ENCODE measurements around the gene GATA5.
A peak's percentile ranks its signal among the peaks of the same experiment; 100 is the strongest.

Gene GATA5

DNA sequence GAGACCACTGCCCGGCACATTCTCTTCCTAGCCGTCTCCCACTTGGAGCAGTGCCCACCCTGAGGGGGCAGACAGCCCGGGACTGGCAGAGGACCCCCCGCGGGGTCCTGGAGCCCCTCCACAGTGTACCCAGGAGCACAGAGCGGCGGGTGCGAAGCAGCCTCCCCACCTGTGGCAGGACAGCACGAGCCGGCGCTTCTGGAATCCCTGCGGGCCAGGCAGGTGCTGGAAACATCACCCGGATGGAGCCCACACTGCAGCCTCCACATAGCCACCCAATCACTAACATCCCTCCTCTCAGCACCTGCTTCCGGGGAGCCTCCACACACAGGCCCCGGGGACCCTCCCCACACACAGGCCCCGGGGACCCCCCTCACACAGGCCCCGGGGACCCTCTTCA lies 18.7 kb downstream of the GATA5 start:
- H3K27ac ChIP-seq (ENCODE audit: extremely low read depth, low read depth, low read length) = no peak overlapping the region
- no peaks in the 10 kb centered on the region for H3K36me3 ChIP-seq (ENCODE audit: control insufficient read depth in 2 of 2, insufficient read depth in 1 of 2, low read length in 2 of 2)
- POLR2A ChIA-PET = no interaction called here
- no peaks in the 10 kb centered on the region for H3K9me3 ChIP-seq (ENCODE audit: control insufficient read depth, insufficient read depth, low read depth, low read length)
- 0 out of 2 replicates have a peak, but pooled peaks have one; percentile 27 for TF ChIP-seq SCRT2 (tag by site-specific recombination; IDR thresholded peaks at IDR 0.05)
- TF ChIP-seq RBAK (tag by site-specific recombination; IDR thresholded peaks at IDR 0.05) = no peak
- CTCF ChIA-PET = no interaction called here
- no peaks in the 10 kb centered on the region for H3K4me1 ChIP-seq (ENCODE audit: control insufficient read depth, insufficient read depth, low read length)
- no peak overlapping the region for H3K4me3 ChIP-seq (ENCODE audit: low read depth, low read length)

DNA sequence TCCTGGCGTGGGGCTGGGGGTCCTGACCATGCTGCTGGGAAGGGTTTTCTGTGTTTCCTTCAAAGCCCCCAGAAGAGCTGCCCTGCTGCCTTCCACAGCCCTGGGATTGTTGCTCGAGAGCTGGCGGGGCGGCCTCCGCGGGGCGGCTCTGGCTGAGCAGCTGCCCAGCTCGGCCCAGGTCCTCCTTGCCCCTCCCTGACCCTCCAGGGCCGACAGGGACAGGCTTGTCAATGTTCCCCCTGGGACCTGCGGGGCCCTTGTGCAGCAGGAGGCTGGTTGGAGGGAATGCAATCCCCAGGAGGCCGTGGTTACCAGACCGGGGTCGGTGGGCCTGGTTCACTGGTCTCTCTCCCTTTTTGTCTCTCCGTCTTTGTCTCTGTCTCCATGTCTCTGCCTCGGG lies 19.9 kb downstream of the GATA5 start:
- Histone ChIP-seq H3K36me3 (ENCODE audit: control insufficient read depth in 2 of 2, insufficient read depth in 1 of 2, low read length in 2 of 2) (no peaks in the 10 kb centered on the region), H3K4me3 (ENCODE audit: low read depth, low read length) (no peak overlapping the region), H3K9me3 (ENCODE audit: control insufficient read depth, insufficient read depth, low read depth, low read length) (no peaks in the 10 kb centered on the region), H3K4me1 (ENCODE audit: control insufficient read depth, insufficient read depth, low read length) (no peaks in the 10 kb centered on the region), H3K27ac (ENCODE audit: extremely low read depth, low read depth, low read length) (no peak overlapping the region)
- TF ChIP-seq ZNF292 (tag by site-specific recombination; IDR thresholded peaks at IDR 0.05; ENCODE audit: borderline replicate concordance, low read depth) = no peak
- TF ChIP-seq ZFP69B (tag by site-specific recombination; IDR thresholded peaks at IDR 0.05) = no peak
- no peak for TF ChIP-seq ZNF221 (tag by site-specific recombination; IDR thresholded peaks at IDR 0.05; ENCODE audit: borderline replicate concordance)
- TF ChIP-seq ZEB2 (tag by site-specific recombination; IDR thresholded peaks at IDR 0.05) = no peak
- ChIA-PET CTCF (interaction anchor here (0.6 kb wide), 1 partner anchor 46 kb away, joined by 4 read pairs; no protein-coding TSS in a partner anchor), POLR2A (no interaction called here)

GRCh38 chr20:62454904-62455636 lies 20.7 kb downstream of the GATA5 start:
- POLR2A ChIA-PET = interaction anchor here (0.6 kb wide), 1 partner anchor 10 kb away, joined by 4 read pairs; no protein-coding TSS in a partner anchor
- H3K4me3 ChIP-seq (ENCODE audit: low read depth, low read length) = no peak overlapping the region
- CTCF ChIA-PET = interaction anchor here (1.2 kb wide), 1 partner anchor 45 kb away, joined by 7 read pairs; no protein-coding TSS in a partner anchor

GRCh38 chr20:62453186-62453808 lies 22.5 kb downstream of the GATA5 start:
- Histone ChIP-seq H3K36me3 (ENCODE audit: control insufficient read depth in 2 of 2, insufficient read depth in 1 of 2, low read length in 2 of 2) (no peaks in the 10 kb centered on the region), H3K9me3 (ENCODE audit: control insufficient read depth, insufficient read depth, low read depth, low read length) (no peaks in the 10 kb centered on the region), H3K4me3 (ENCODE audit: low read depth, low read length) (no peak overlapping the region), H3K4me1 (ENCODE audit: control insufficient read depth, insufficient read depth, low read length) (no peaks in the 10 kb centered on the region), H3K27ac (ENCODE audit: extremely low read depth, low read depth, low read length) (no peak overlapping the region)
- ChIA-PET CTCF (interaction anchor here (0.6 kb wide), 1 partner anchor 56 kb away, joined by 3 read pairs; no protein-coding TSS in a partner anchor), POLR2A (no interaction called here)
- TF ChIP-seq GLIS2 (tag by site-specific recombination; IDR thresholded peaks at IDR 0.05) (peak; percentile 8; the same call in 1 of the 2 replicates), EGR2 (tag by site-specific recombination; IDR thresholded peaks at IDR 0.05; ENCODE audit: low read depth) (peak; percentile 85; the same call in 1 of the 2 replicates), ZFHX2 (tag by site-specific recombination; conservative IDR thresholded peaks at IDR 0.05) (peak; percentile 71)
- TF ChIP-seq, protein P1, sequence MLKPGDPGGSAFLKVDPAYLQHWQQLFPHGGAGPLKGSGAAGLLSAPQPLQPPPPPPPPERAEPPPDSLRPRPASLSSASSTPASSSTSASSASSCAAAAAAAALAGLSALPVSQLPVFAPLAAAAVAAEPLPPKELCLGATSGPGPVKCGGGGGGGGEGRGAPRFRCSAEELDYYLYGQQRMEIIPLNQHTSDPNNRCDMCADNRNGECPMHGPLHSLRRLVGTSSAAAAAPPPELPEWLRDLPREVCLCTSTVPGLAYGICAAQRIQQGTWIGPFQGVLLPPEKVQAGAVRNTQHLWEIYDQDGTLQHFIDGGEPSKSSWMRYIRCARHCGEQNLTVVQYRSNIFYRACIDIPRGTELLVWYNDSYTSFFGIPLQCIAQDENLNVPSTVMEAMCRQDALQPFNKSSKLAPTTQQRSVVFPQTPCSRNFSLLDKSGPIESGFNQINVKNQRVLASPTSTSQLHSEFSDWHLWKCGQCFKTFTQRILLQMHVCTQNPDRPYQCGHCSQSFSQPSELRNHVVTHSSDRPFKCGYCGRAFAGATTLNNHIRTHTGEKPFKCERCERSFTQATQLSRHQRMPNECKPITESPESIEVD (tag by site-specific recombination; IDR thresholded peaks at IDR 0.05) = no peak

More at GRCh38 chr20:62454904-62455636, 20.7 kb downstream of the GATA5 start:
- Histone ChIP-seq H3K9me3 (ENCODE audit: control insufficient read depth, insufficient read depth, low read depth, low read length) (no peaks in the 10 kb centered on the region), H3K36me3 (ENCODE audit: control insufficient read depth in 2 of 2, insufficient read depth in 1 of 2, low read length in 2 of 2) (no peaks in the 10 kb centered on the region), H3K27ac (ENCODE audit: extremely low read depth, low read depth, low read length) (no peak overlapping the region), H3K4me1 (ENCODE audit: control insufficient read depth, insufficient read depth, low read length) (no peaks in the 10 kb centered on the region)
- TF ChIP-seq ZNF248 (tag by site-specific recombination; IDR thresholded peaks at IDR 0.05) (no peak), AEBP2 (tag by site-specific recombination; IDR thresholded peaks at IDR 0.05; ENCODE audit: borderline replicate concordance) (no peak), TCF7L2 (IDR thresholded peaks at IDR 0.05; ENCODE audit: borderline replicate concordance, low read depth, low read length) (no peak)

All from HEK293 (cell line).